ENCODE results near the gene SAT2.

Gene SAT2

GRCh38 chr17:7576432-7576937, 51.1 kb downstream of the SAT2 start:
- DNase-seq (ENCODE audit: low read depth in 2 of 2): no peak
